HUES64 (cell line): Measurements from ENCODE around the gene PRPF40B.
"Not testable (repeated sequence)": the region's sequence is repeated elsewhere in the genome, so short reads cannot be mapped to it uniquely, and the experiment has no call there.

Experiments used
- H3K27ac ChIP-seq: 2 replicates; pipeline ENCODE4 v1.7.0; 2013; ENCODE audit warnings: low read depth, low read length, inconsistent platforms
- H3K27me3 ChIP-seq: 2 replicates; pipeline ENCODE4 v1.6.1; 2013; ENCODE audit warnings: mild to moderate bottlenecking, low read length; ENCODE audit not compliant: insufficient read depth
- H3K36me3 ChIP-seq: 2 replicates; pipeline ENCODE4 v1.6.1; 2013; ENCODE audit warnings: mild to moderate bottlenecking, low read length; ENCODE audit not compliant: insufficient read depth
- H3K4me1 ChIP-seq: 2 replicates; pipeline ENCODE4 v1.6.1; 2013; ENCODE audit warnings: mild to moderate bottlenecking, low read length, moderate library complexity; ENCODE audit not compliant: insufficient read depth
- H3K4me3 ChIP-seq: 2 replicates; pipeline ENCODE4 v1.5.1; 2013; ENCODE audit warnings: mild to moderate bottlenecking, low read length, moderate library complexity
- H3K9ac ChIP-seq: 2 replicates; pipeline ENCODE4 v1.6.1; 2013; ENCODE audit warnings: mild to moderate bottlenecking, low read depth, low read length
- H3K9me3 ChIP-seq: 2 replicates; pipeline ENCODE4 v1.6.1; 2013; ENCODE audit warnings: low read depth, low read length; ENCODE audit not compliant: insufficient read depth
- WGBS: fragments of 150-250, 120-280 bp; methylation state at CpG from one replicate; pipeline ENCODE4 v1.1.7; 2013; ENCODE audit warnings: missing lambda C conversion rate; 5-methylcytosine and 5-hydroxymethylcytosine counted together

PRPF40B gene

DNA sequence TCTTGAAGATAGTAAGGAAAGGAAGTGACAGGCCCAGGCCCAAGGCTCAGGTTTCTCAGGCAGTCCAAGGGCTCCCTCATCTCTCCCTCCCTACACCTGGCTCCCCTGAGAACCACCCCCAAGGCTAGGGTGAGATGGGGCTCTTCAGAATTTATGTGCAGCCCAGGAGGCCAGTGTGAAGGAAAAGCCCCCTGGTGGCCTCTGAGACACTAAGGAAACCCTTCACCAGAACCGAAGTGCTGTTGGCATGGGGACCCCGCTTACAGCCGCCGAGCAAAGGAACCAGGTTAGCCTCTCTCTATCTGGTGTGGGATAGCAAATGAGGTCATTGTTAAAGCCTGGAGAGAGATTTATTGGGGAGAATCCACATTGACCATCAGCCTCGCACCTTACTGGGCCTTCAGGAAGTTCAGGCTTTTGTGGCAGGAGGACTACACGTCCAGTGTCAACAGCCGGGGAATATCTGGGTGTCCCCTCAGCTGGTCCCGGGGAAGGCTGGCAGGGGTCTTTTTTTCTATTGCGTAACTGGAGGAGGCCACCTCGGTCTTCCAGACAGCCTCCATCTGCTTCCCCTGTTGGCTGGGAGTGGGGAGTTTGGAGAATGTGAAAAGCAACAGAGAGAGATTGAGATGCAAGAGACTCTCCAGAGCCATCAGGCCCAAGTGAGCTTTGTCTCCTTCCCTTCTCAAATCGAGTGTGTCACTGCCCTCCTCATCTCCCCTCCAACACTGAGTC lies 36.0 kb upstream of the PRPF40B start:
- Histone ChIP-seq H3K4me1 (no peaks in the 10 kb centered on the region), H3K9ac (no peak overlapping the region), H3K27me3 (no peaks in the 10 kb centered on the region), H3K9me3 (no peaks in the 10 kb centered on the region), H3K4me3 (no peak overlapping the region), H3K36me3 (peaks cover 12% of the 10 kb centered on the region; the same call in 1 of the 2 replicates), H3K27ac (no peak overlapping the region)
- WGBS = 95% methylated on average over 11 of the region's 11 CpGs

DNA sequence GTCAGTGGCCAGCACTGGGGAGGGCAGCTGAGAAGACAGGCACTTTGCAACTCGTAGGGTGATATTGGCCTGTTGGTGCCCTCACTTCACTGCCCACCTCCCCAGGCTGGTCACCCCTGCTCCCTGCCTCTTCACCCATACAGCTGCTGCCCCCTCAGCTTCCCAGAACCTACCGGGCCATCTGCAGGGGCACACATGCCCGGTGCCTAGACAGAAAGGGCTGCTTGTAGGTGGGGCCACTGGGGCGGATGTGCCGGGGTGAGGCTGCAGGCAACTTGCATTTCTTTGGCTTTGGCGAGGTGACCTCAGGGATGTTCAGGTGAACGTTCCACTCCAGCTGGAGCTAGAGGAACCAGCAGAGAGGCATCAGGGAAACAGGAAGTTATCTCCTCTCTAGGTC lies 35.1 kb upstream of the PRPF40B start:
- H3K9me3 ChIP-seq = no peaks in the 10 kb centered on the region
- no peaks in the 10 kb centered on the region for H3K27me3 ChIP-seq
- WGBS = 91% methylated on average over 7 of the region's 7 CpGs
- no peaks in the 10 kb centered on the region for H3K4me1 ChIP-seq
- peaks cover 9% of the 10 kb centered on the region; the same call in 1 of the 2 replicates for H3K36me3 ChIP-seq
- H3K27ac ChIP-seq = no peak overlapping the region
- H3K9ac ChIP-seq = no peak overlapping the region
- no peak overlapping the region for H3K4me3 ChIP-seq

DNA sequence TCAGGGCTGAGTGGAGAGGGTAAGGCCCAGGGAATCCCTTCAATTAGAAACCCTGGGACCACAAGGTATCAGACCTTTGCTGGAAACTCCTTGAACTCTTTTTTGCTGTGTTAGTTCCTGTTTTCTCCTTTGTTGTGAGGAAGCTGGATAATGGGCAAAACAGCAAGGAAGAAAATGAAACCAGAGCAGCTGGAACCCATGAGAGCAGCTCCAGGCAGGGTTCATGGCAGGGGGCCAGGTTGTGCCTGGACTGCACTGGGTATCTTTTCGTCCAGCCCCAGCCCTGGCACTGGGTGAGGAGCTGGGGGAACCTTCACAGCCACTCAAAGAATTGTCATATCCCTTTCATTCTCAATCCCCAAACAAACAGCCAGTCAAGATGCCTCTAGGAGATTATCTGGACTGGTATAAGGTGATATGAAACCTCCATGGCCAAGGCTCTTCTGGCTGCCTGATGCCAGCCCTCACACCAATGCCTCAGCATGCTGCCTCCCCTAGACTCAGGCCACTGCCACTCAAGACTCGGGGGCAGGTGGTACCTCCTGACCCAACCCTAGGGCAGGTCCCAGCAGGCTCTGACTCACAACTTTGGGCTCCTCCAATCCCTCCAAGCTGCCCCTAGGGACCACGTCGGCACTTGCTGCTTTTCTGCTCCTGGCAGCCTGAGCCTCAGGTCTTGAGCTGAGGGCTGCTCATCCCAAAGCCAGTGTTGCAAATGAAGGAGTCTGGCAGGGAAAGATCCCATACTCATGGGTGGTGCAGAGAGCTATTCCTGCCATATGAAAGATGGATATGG lies 34.4 kb upstream of the PRPF40B start:
- Histone ChIP-seq H3K27me3 (no peaks in the 10 kb centered on the region), H3K4me3 (no peak overlapping the region), H3K9ac (no peak overlapping the region), H3K27ac (no peak overlapping the region), H3K9me3 (no peaks in the 10 kb centered on the region), H3K4me1 (no peaks in the 10 kb centered on the region), H3K36me3 (peaks cover 4% of the 10 kb centered on the region; the same call in 1 of the 2 replicates)
- WGBS = 87% methylated on average over 4 of the region's 4 CpGs

DNA sequence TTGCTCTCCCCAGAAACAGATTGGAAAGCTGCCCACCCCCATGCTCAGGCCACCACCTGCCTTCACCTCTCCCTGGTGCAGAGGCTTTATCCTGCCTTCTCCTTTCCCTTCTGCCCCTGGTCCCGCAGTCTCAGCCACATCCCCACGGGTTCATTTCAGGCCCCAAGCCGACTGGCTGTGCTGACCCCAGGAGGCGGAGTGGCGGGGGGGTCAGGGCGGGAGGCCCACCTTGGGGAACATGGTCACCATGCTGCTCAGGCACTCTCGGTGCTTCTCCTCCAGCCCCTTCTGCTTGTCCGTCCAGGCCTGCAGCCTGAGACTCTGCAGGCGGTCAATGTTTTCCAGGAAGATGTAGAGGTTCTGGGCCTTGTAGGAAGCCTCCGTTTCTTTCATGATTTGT lies 24.8 kb upstream of the PRPF40B start:
- WGBS = 90% methylated on average over 10 of the region's 10 CpGs
- Histone ChIP-seq H3K27ac (no peak overlapping the region), H3K9me3 (no peaks in the 10 kb centered on the region), H3K4me3 (no peak overlapping the region), H3K4me1 (no peaks in the 10 kb centered on the region), H3K36me3 (no peaks in the 10 kb centered on the region), H3K9ac (no peak overlapping the region), H3K27me3 (no peaks in the 10 kb centered on the region)

- no peak overlapping the region for H3K4me3 ChIP-seq
- H3K9me3 ChIP-seq = no peaks in the 10 kb centered on the region
- H3K27ac ChIP-seq = no peak overlapping the region
- no peaks in the 10 kb centered on the region for H3K4me1 ChIP-seq
- H3K36me3 ChIP-seq = no peaks in the 10 kb centered on the region
- H3K9ac ChIP-seq = no peak overlapping the region
- H3K27me3 ChIP-seq = no peaks in the 10 kb centered on the region
- 93% methylated on average over 8 of the region's 8 CpGs for WGBS
Measured at GRCh38 chr12:49599961-49600360, 23.4 kb upstream of the PRPF40B start.

DNA sequence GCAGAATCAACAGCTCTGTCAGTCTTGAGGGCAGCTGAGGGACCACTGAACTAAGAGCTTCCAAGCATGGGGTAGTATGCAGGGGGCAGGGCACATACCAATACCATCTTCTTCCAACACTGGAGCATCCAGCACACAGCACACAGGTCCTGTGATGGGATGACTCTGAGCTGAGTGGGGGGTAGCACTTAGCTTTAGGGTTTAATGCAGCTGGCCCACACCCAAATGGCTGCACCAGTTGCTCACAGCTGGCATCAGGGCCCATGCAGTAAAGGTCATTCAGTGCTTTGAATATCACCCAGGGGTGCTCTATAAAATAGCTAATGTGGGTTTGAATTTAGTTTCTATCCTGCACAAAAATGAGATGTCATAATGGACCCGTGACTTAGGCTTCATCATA lies 19.6 kb upstream of the PRPF40B start:
- H3K4me1 ChIP-seq = no peaks in the 10 kb centered on the region
- no peak overlapping the region for H3K27ac ChIP-seq
- WGBS = 88% methylated on average over 1 of the region's 1 CpG
- H3K4me3 ChIP-seq = no peak overlapping the region
- H3K36me3 ChIP-seq = no peaks in the 10 kb centered on the region
- H3K9ac ChIP-seq = no peak overlapping the region
- H3K9me3 ChIP-seq = no peaks in the 10 kb centered on the region
- H3K27me3 ChIP-seq = no peaks in the 10 kb centered on the region

DNA sequence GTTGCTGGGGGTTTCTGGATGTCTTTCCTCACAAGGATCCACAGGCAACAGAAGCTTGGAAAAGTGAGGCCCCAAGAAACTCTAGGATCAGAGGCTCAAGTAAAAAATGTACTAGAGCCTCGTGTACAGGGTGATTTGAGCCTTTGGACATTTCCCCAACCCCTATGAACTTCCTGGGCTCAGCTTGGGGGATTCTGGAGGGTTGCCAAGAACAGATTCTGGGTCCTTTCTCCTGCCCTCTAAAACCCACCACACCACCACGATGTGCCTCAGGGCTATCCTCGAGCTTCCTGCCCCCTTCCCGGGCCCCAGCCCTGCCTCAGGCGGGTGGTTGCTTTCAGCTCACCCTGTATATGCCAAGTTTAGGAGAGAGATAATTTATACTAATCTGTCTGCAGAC lies 18.5 kb upstream of the PRPF40B start:
- Histone ChIP-seq H3K9ac (no peak overlapping the region), H3K4me1 (no peaks in the 10 kb centered on the region), H3K4me3 (no peak overlapping the region), H3K27me3 (no peaks in the 10 kb centered on the region), H3K36me3 (no peaks in the 10 kb centered on the region), H3K9me3 (no peaks in the 10 kb centered on the region), H3K27ac (no peak overlapping the region)
- WGBS = 81% methylated on average over 5 of the region's 5 CpGs

DNA sequence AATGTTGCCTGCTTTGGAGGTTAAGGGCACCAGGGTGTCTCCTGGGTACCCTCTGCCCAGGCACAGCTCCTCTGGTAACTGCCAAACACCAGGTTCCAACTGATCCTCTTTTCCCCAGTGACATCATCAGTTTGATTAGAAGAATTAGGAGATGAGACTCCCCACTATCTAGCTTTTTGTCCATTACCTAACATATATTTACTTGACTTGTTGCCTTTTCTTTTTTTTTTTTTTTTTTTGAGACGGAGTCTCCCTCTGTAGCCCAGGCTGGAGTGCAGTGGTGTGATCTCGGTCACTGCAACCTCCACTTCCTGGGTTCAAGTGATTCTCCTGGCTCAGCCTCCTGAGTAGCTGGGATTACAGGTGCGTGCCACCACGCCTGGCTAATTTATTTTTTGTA lies 17.8 kb upstream of the PRPF40B start, which contains the start of gene FAM186B:
TSS of gene FAM186B (minus strand) at position 101 of the 400 bp plus-strand sequence. CDS start 162 bp downstream, outside the sequence.
- H3K9me3 ChIP-seq, H3K4me1 ChIP-seq, H3K9ac ChIP-seq, H3K27me3 ChIP-seq, H3K27ac ChIP-seq, H3K36me3 ChIP-seq, H3K4me3 ChIP-seq: not testable (repeated sequence)
- WGBS = 96% methylated on average over 4 of the region's 4 CpGs

DNA sequence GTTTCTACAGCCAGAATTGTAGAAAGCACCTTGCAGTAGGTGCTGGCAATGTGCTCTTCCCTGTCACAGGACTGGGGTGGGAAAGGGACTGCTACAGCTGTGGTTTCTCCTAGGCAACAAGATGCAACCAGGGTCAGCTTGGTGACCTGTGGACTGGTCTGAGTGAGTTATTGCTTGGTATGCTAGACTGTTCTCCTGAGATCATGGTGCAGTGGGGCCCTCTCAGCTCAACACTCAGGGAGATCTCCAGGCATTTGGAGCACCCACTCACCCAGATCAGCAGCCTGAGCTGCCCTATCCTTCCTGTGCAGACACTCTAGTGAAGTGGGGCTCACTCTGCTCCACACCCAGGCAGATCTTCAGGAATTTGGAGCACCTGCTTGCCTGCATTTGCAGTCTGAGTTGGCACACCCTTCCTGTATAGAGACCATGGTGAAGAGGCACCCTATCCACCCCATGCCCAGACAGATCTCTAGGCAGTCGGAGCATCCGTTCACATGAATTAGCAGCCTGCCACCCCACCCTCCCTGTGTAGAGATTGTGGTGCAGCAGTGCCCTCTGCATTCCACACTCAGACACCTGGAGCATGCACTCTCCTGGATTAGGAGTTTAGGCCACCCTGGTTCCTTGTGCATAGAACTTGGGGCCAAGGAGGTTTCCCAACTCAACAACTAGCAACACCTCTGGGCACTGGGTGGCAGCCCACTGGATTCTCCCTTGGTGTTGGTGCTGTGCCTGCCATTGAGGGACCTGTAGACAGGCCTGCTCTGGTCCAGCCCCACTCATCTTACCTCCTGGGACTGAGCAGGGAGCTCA lies 14.1 kb upstream of the PRPF40B start:
- no peak overlapping the region for H3K27ac ChIP-seq
- no peak overlapping the region for H3K9ac ChIP-seq
- H3K36me3 ChIP-seq = no peaks in the 10 kb centered on the region
- no peaks in the 10 kb centered on the region for H3K27me3 ChIP-seq
- H3K4me1 ChIP-seq = no peaks in the 10 kb centered on the region
- no peaks in the 10 kb centered on the region for H3K9me3 ChIP-seq
- 93% methylated on average over 2 of the region's 2 CpGs for WGBS
- no peak overlapping the region for H3K4me3 ChIP-seq

- Histone ChIP-seq H3K36me3 (no peaks in the 10 kb centered on the region), H3K27me3 (no peaks in the 10 kb centered on the region), H3K9me3 (no peaks in the 10 kb centered on the region), H3K4me3 (no peak overlapping the region), H3K9ac (no peak overlapping the region), H3K27ac (no peak overlapping the region), H3K4me1 (no peaks in the 10 kb centered on the region)
- WGBS = 59% methylated on average over 1 of the region's 1 CpG
Measured at GRCh38 chr12:49609875-49610154, 13.5 kb upstream of the PRPF40B start.

- not testable (repeated sequence) for H3K4me1 ChIP-seq, H3K9me3 ChIP-seq, H3K4me3 ChIP-seq, H3K27ac ChIP-seq, H3K9ac ChIP-seq, H3K27me3 ChIP-seq, H3K36me3 ChIP-seq
- 93% methylated on average over 4 of the region's 4 CpGs for WGBS
Measured at GRCh38 chr12:49610785-49611184, 12.6 kb upstream of the PRPF40B start.
